Measurements from ENCODE around the gene SETD3.

Gene SETD3

DNA sequence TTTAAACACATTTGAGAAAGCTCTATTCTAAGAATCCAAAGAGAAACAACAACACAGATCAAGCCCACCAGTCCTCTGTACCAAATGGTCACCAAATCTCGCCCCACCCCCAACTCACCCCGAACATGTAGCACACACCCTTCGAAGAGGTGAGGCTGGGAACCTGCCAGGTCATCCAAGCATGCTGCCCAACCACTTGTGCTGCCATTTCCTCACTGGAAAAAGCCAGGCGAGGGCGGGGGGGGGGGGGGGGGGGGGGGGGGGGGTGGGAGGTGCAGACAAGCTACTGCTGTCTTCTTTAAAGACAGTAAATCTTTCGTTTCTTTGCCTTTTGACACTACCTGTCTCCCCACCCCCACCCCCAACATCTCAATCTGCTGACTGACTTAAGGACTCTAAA, 59.9 kb downstream of the SETD3 start:
- no peak for DNase-seq

DNA sequence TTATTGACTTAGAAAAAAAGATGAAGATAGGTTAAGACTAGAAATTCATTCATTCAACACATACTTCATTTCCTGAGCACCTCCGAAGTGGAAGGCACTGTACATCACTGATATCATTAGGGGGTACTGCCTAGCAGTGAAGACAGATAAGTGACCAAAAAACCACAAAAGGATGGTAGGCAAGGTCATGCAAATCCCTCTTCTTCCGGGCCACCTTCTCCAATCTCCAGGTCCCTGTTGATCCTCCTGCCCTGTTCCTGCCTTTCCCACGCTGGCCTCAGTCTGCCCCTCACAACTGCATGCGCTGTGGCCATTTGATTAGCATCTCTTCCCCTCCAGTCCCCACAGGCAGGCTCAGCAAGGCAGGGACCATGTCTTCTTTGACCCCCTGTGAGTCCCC, 60.8 kb downstream of the SETD3 start:
- no peak for DNase-seq

- DNase-seq, result no peak
Observed at GRCh38 chr14:99418242-99418641, 62.4 kb downstream of the SETD3 start.

- DNase-seq, result no peak
Observed at GRCh38 chr14:99416909-99417308, 63.8 kb downstream of the SETD3 start.

DNA sequence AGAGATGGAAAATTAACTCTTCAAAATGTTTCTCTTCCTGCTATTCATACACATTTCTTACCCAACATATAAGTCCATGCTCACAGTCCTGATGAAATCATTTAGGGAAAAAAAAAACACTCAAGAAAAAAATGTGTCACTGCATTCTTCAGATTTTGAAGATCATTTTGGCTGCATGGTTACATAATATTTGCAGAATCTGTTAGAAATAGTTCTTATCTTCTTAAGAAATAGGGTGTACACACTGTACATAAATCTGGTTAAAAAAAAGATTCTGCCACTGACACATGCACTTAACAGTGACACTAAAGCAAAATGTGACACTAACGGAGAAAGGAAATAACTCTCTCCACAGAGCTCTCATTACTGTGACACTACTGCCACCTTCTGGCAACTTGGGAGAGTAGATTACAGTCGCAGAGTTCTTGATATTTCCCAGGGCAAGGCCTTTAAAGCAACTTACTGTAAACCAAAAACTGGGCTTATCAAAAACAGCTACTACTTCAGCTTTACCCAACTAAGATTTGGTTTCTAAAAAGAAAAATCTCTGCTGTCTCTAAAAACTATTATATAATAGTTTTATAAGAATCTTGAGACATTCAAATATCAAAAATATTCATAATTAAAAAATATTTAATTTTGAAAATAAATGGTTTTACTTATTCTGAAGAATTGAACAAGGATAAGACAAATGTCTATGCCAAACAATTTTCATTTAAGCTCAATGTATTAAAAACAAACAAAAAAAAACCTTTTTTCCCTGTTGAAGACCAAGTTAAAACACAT, 65.0 kb downstream of the SETD3 start:
- no peak for DNase-seq

- DNase-seq, result no peak
Observed at GRCh38 chr14:99413911-99414310, 66.7 kb downstream of the SETD3 start.

- DNase-seq, result no peak
Observed at GRCh38 chr14:99413172-99413571, 67.5 kb downstream of the SETD3 start.

- DNase-seq, result no peak
Observed at GRCh38 chr14:99412117-99413061, 68.3 kb downstream of the SETD3 start.

DNA sequence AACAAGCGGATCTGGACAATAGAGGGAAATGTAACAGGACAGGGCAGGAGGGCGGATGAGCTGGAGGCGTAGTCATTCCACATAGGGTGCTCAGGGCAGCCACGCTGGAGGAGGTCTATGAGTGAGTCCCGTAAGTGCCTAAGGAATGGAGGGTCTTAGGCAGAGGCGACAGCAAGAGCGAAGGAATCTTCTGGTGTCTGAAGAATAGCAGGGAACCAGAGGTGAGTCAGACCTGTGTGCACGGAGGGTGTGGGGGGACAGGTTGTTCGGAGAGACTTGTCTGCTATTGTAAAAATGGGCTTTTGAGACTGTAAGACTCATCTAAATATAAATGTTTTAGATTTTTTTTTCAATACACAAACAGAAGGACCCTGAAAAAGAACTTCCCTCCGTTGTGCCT, 70.6 kb downstream of the SETD3 start:
- DNase-seq, result no peak

- DNase-seq, result no peak
Observed at GRCh38 chr14:99408971-99409289, 71.7 kb downstream of the SETD3 start.

- no peak for DNase-seq
Observed at GRCh38 chr14:99408286-99408970, 72.2 kb downstream of the SETD3 start.

GRCh38 chr14:99407416-99407815, 73.2 kb downstream of the SETD3 start:
- no peak for DNase-seq

GRCh38 chr14:99402950-99403349, 77.7 kb downstream of the SETD3 start:
- no peak for DNase-seq

DNA sequence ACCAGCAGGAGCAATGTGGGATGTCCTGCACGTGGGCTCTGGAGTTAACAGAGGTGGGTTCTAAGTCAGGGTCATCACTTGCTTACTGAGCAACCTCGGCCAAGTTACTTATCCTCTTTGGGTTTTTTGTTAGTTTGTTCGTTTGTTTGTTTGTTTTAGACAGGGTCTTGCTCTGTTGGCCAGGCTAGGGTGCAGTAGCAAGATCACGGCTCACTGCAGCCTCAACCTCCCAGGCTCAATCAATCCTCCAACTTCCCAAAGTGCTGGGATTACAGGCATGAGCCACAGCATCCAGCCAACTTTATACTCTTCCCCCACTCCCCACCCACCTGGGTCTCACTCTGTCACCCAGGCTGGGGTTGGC, 78.4 kb downstream of the SETD3 start:
- DNase-seq, result no peak

- no peak for DNase-seq
Observed at GRCh38 chr14:99401621-99402284, 78.9 kb downstream of the SETD3 start.

GRCh38 chr14:99401211-99401610, 79.4 kb downstream of the SETD3 start:
- DNase-seq, result no peak

GRCh38 chr14:99397698-99398097, 83.0 kb downstream of the SETD3 start:
- no peak for DNase-seq

GRCh38 chr14:99395909-99396530, 84.6 kb downstream of the SETD3 start:
- DNase-seq, result no peak

DNA sequence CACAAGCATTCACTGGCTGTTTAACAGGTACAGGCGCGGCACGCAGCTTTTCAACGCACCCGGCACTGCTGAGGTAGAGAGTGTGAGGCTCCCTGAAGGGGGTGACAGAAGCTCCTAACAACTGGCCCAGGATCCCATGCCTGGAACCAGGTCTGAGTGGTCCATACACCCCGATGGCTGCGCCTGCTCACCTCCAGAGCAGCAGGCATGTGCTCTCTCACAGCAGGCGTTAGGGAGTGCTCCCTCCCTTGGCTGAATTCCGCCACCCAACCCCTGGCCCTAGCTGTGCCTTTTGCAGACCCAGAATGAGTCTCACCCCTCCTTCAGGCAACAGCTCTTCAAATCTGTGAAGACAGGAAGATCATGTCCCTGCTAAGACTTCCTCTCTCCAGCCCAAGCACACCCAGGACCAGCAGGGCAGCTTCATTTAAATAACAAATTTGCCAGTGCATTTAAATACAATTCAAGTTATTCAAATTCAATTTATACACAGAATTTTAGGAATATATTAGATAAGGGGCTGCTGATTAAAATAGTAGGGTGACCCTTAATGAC, 86.0 kb downstream of the SETD3 start:
- DNase-seq, result no peak

DNA sequence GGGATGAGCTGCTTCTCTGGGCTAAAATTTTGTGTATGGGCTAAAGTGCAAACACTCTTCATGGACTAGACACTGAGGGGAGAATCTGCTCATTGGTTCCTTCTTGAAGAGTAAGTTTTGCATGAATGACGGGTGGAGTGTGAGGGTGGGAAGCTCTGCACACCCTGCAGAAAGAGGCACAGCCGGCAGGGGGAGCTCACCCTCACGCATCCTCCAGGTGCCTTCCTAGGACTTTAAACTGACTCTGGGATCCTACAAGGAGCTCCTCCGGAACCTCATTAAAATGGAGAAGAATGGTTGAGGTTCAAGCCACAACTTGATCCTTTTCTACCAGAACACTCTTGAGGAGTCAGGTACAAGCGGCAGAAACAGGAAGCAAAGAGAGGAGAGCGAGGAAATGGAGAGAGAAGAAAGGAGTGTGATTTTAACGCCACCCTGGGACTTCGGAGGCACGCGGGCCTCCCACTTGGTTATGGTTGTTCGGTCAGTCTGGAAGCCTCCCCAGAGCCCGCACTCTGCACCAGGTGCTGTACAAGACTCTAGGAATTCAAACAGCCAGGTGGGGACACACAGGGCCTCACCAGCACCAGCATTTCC, 87.5 kb downstream of the SETD3 start:
- DNase-seq, result no peak

- DNase-seq, result no peak
Observed at GRCh38 chr14:99391671-99392070, 89.0 kb downstream of the SETD3 start.
